HG03521 (cell line): ENCODE results near the gene CAP2.

Source experiments
- ATAC-seq: cut with Tn5 transposase; IDR thresholded peaks from one replicate; pipeline ENCODE4 v1.9.1; 2021; ENCODE audit warnings: mild to moderate bottlenecking, moderate library complexity; ENCODE audit not compliant: unreplicated experiment

The CAP2 gene

GRCh38 chr6:17470938-17471327 is 77.5 kb downstream of the CAP2 start:
- ATAC-seq = no peak

- ATAC-seq = no peak
Observed at GRCh38 chr6:17472653-17473183, 79.3 kb downstream of the CAP2 start.

GRCh38 chr6:17473554-17473953 is 80.2 kb downstream of the CAP2 start:
- ATAC-seq = no peak

- ATAC-seq = no peak
Observed at GRCh38 chr6:17474289-17474688, 80.9 kb downstream of the CAP2 start.

- ATAC-seq = no peak
Observed at GRCh38 chr6:17475606-17476244, 82.3 kb downstream of the CAP2 start.

GRCh38 chr6:17476511-17476910 is 83.1 kb downstream of the CAP2 start:
- ATAC-seq = no peak

- no peak for ATAC-seq
Observed at GRCh38 chr6:17477356-17477755, 84.0 kb downstream of the CAP2 start.

- no peak for ATAC-seq
Observed at GRCh38 chr6:17478223-17478907, 85.0 kb downstream of the CAP2 start.

- ATAC-seq = no peak
Observed at GRCh38 chr6:17478946-17479345, 85.6 kb downstream of the CAP2 start.

GRCh38 chr6:17480476-17480875 is 87.1 kb downstream of the CAP2 start:
- no peak for ATAC-seq

GRCh38 chr6:17482711-17483110 is 89.3 kb downstream of the CAP2 start:
- no peak for ATAC-seq

- ATAC-seq = no peak
Observed at GRCh38 chr6:17483391-17484016, 90.1 kb downstream of the CAP2 start.

- ATAC-seq = no peak
Observed at GRCh38 chr6:17484201-17484849, 90.9 kb downstream of the CAP2 start.

- no peak for ATAC-seq
Observed at GRCh38 chr6:17485181-17485580, 91.8 kb downstream of the CAP2 start.

GRCh38 chr6:17485946-17486345 is 92.6 kb downstream of the CAP2 start:
- no peak for ATAC-seq

GRCh38 chr6:17486680-17487079 is 93.3 kb downstream of the CAP2 start:
- ATAC-seq = no peak

- ATAC-seq = no peak
Observed at GRCh38 chr6:17490724-17491123, 97.3 kb downstream of the CAP2 start.

GRCh38 chr6:17491416-17492142 is 98.2 kb downstream of the CAP2 start:
- ATAC-seq = no peak

- no peak for ATAC-seq
Observed at GRCh38 chr6:17492350-17492749, 99.0 kb downstream of the CAP2 start.

- ATAC-seq = no peak
Observed at GRCh38 chr6:17493286-17493685, 99.9 kb downstream of the CAP2 start.

- ATAC-seq = no peak
Observed at GRCh38 chr6:17494177-17494576, 100.8 kb downstream of the CAP2 start.
